CD4-positive, alpha-beta T cell treated with Interleukin-21 for 1 hour (primary cell): ENCODE results near the gene TMEM229B.

Experiments used
- DNase-seq: peaks from one replicate; pipeline ENCODE4 v3.0.0-alpha.2; 2020

The TMEM229B gene

DNA sequence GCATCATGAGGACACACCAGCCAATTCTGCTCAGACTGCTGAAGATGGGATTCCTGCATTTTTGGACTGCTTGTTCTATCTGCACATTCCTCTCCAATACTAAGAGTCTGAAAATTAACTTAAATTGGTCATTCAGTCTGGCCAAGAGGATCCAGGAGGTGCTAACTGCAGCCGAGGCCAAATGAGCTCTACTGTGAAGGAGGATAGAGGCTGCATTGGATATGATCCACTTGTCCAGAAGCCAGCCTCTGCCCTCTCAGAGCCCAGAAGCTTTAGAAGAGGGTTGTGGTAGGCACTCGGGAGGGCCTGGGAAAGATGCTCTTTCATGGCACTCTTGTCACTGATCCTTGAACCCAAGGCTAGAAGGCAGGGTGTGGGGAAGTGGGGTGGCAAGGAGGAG lies 39.4 kb downstream of the TMEM229B start:
- no peak for DNase-seq

DNA sequence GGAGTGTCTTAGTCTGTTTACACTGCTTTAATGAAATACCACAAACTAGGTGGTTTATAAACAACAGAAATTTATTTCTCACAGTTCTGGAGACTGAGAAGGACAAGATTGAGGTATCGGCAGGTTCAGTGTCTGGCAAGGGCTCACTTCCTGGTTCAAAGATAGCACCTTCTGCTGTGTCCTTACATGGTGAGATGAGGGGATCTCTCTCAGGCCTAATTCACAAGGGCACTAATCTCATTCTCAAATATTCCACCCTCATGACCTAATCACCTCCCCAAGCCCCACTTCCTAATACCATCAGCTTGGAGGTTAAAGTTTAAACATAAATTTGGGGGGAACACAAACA lies 41.5 kb downstream of the TMEM229B start:
- no peak for DNase-seq

DNA sequence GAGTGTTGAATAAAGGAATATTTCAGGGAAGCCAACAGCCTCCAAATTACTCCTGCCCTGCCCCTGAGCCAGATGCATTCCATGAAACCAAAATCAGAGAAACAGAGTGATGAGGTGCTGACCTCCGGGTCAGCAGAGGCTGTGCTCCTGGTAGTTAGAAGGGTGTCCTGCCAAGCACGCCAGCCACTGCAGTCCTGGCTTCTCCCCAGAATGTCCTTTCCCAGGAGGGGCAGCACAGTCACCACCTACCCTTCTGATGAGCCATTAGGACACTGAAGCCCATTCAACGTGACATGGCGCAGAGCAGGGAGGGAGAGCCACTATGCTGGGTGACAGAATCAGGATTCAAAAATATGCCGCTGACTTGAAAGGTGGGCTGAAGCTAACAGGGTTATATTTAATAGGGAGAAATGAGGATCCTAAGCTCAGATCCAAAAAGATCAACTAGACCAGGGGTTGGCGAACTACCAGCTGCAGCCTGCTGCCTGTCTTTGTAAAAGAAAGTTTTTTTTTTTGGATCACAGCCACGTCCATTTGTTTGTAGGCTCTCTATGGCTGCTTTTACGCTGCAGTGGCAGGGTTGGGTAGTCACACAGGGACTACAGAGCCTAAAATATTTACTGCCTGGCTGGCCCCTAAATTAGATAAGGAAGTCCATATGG lies 42.0 kb downstream of the TMEM229B start:
- no peak for DNase-seq

DNA sequence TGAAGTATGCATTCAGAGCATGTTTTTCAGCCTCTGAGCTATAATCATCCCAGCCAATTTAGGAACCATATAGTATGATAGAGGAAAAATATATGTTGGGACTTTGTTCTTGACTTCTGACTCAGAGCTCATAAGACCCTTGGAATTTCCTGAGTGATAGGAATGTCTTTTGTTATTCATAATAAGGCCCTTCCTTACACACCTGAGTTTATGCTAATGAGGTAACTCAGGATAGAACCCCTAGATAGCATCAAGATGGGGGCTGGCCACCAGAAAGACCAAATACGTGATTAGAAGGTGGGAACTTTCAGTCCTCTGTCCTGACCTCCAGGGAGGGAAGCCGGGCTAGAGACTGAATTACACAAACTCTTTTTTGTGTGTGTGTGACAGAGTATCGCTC lies 44.1 kb downstream of the TMEM229B start:
- DNase-seq, result no peak

DNA sequence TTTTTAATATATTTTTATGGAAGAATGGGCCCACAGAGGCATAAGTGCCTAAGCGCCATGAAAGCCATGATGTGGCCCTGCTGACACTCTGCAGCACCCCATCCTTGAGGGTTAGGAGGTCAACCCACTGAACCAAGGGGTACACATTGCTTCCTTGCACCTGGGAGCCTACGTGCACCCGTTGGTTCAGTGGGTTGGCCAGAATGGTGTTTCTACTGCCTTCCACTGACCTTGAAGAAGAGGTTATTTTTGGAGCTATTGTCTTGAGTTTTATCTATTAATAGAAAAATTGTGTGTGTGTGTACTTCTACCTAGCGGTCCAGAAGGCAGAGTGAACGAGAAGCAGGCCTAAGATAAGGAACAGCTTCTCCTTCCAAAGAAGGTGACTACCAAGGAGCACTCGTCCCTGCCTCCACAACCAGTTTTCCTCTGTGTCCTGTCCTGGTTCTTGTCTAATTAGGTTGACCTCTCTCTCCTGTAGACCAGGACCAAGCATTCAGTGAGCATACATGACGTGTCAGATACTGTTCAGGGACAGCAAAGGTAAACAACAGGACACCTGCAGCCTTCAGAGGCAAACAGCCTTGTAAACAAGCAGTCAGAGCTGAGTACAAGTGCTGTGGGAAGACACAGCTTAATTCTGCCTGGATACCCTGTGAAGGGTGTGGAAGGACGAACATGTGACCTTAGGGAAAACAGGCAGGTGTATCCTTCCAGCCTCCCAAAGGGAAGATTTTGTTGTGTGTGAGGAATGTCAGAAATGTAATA lies 46.2 kb downstream of the TMEM229B start:
- DNase-seq, result no peak

DNA sequence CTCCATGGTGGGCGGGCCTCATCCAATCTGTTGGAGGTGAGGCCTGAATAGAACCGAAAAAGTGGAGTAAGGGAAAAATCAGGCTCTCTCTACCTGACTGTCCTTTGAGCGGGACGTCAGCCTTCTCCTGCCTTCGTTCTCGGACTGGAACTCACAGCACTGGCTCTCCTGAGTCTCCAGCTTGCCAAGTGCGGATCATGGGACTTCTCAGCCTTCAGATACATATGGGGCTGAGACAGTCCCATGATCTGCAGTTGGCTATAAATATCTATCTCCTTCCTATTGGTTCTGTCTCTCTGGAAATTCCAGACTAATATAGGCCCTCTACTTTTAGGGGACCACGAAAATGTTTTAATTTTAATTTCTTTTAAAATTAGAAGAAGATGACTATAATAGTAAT lies 46.8 kb downstream of the TMEM229B start:
- no peak for DNase-seq

DNA sequence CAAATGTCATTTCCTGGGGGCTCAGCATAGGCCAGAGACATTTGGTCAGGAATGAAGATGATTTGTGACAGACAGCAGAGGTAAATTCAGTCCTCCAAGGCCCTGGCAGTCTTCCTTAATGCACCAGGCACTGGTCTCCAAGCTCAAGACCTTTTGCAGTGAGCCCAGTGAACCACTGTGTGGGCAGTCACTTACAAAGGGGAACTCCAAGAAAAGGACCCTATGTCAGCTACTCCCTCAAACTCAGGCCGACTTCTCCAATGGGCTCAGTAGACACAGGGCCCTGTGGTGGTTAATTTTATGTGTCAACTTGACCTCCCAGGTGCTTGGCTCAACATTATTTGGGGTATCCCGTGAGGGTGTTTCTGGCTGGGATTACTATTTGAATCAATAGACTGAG lies 47.3 kb downstream of the TMEM229B start:
- no peak for DNase-seq

DNA sequence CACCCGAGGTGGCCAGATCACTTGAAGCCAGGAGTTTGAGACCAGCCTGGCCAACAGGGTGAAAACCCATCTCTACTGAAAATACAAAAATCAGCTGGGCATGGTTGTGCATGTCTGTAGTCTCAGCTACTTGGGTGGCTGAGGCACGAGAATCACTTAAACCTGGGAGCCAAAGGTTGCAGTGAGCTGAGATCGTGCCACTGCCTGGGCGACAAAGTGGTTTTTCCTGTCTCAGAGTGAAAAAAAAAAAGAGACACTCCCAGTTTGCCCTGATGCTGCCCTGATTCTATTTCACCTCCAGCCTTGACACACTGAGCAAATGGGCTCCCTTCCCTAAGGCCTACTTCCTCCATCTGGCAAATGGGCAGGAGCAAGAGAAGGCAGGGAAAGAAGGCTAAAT lies 48.0 kb downstream of the TMEM229B start:
- no peak for DNase-seq

DNA sequence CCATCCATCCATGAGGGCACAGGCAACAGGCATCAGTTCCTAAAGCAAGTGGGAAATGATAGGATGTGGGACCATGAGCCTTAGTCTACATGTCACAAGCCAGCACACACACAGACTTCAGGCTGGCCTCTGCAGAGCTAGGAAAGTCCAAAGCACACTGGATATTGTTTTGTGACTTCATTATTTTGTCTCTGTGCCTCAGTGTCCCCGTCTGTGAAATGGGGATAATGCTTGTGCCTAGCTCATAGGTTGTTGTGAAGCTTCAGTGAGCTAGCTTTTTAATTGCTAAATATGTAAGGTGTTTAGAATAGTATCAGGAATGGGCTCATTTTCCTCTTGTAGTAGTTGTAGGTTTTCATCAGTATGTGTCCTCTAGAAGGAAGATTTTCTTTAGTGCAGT lies 49.6 kb downstream of the TMEM229B start:
- no peak for DNase-seq

DNA sequence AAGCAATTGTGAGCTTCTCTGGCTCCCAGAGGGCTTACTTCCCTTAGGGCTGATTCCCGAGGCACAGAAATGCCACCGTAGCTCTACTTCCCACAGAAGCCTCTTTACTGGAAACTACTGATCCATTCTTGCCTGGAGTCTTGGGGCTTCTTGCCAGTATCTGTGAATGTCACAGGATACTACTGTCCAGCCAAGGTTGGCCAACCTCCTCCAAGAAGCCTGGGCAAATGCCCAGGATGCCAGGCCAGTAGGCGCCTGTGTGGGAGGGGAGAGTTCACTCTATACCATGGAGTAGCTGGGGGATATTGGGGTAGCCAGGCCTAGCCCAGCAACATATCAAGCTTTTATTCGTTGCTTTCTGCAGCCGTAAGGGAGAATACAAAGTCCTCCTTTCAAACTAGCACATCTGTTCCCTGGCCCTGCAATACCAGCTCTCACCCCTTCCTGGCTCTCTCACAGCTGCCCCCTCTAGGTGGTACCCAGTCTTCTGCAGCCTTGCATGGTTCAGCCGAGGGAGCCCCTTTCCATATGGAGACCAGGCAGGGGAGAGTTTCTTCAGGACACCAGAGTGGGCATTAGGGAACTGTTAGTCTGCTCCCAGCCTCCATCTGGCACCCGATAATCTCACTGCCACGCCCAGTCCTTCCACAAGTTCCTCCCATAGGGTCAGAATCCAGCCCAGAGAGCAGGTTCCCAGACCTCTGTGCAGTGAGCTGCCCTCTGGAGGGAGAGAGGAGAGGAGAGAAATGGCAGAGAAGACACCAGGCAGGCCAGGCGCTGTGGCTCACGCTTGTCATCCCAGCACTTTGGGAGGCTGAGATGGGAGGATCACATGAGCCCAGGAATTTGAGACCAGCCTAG lies 52.3 kb downstream of the TMEM229B start:
- DNase-seq, result no peak

DNA sequence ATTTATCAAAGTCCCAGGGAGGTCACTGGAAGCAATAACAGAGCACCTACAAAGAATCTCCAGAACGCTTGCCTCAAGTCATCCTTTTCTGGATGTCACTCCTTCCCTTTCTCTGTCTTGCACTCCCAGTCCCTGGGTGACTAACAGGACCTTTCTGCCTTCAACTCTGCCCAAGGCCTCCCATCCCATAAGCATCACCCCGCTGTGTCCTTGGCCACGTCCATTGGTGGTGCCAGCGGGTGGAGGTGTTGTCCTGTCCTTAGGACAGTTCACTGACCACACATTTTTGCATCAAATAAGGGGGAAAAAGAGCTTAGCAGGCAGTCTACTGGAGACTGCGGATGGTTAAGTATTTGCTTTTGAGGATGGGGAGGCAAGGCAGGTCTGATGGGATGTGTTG lies 52.9 kb downstream of the TMEM229B start:
- DNase-seq, result no peak

DNA sequence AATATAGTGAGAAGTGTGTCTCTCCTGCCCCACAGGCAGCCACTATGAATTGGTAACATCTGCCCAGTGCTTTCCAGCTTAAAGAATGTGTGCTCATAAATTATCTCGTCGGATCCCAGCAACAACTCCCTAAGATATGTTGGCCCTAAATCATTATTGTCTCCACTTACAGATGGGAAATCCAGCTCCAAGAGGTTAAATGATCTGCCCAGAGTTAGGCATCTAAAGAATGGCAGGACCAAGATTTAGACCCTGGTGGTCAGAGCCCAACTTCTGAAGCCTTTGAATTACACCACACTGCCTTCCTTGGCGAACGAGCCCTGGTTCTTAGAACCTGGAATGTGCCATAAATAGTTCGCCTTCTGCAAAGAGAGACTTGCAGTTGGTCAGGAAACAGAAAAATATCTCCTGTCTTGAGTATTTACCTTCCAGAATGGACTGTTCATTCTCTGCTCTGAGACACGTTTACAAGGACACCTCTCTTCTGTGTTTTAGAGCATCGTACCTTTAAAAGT lies 56.4 kb downstream of the TMEM229B start:
- DNase-seq, result no peak

DNA sequence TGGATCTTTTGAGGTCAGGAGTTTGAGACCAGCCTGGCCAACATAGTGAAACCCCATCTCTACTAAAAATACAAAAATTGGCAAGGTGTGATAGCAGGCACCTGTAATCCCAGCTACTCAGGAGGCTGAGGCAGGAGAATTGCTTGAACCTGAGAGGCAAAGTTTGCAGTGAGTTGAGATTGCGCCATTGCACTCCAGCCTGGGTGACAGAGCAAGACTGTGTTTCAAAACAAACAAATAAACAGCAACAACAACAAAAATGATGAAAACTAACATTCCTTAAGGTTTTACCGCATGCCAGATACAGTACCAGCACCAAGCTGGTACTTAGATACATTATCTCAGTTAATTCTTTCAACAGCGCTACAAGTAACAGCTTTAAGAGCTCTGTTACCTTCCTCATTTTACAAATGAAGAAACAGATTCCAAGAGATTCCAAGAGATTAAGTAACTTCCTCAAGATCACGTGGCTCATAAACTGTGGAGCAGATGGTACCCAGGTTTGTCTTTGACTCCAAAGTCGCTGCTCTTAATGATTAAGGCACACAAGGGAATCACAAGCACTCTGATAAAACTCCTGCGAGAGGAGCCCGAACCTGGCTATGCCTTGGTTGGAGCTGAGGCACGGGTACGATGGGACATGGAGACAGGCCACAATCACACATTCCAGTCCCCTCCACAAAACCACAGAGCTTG lies 58.9 kb downstream of the TMEM229B start:
- no peak for DNase-seq

DNA sequence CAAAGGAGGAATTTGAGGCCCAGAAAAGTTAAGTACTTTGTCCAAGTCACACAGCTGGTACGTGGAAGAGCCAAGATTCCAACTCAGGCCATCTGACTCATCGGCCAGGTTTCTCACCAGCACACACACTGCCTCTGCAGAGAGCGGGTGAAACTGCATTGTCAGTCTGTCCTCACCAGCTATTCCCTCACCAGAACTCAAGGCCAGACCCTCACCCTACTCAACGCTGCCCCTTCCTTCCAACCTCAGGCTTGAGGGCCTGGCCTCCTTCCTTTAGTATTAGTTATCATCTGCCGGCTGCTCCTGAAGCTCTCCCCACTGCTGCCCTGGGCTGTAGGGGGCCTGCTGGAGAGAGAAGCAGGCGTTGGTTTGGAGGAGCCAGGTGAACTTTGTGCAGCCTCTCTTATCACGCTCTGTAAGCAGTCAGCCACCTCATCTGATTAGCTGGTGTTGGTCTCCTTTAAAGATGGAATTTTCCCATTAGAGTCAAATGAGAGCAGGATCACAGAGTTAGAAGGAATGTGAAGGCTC lies 60.0 kb downstream of the TMEM229B start:
- DNase-seq, result no peak

DNA sequence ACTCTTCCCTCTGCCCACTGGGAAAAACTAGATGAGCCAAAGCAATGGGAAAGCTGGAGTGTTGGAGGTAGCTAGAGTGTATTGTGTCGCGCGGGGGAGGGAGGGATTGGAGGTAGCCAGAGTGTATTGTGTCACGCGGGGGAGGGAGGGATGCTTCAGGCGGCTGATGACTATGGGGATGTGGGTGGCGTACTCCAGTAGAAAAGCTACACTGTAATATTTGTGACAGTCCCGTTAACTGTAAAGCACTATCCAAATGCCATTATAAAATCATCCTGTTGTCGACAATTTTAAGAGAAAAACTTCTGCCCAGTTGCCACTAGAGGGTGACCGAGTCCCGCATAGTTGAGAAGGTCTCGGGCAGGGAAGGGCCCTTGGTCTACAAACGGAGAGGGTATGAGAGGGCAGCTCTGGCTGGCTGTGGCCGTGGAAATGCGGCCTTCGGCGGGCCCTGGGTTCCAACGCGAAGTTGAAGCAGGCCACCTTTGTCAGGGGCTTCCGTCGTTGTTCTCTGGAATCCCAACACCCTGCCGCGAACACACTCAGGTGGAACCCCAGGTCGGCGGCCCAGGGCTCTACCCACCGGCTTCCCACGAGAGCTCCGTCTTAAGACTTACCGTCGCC lies 61.4 kb downstream of the TMEM229B start:
- peak; percentile 79 for DNase-seq

DNA sequence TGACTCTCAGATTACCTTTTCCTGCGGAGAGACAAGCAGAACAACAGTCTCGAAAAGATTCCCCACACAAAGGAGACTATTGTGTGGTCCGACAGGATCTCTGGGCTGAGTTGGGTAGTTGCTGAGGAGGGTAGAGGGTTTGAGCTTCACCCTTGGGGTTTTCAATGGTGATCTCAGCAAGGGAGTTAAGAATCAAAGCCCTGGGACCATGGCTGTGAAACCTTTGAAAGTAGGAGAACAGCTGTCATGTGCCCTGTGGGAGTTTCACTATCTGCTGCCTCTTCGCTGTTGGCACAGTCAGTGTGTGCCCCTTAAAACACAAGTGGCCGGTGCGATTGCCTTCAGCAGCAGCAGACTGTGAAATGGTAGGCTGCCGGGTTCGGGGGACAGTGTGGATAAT lies 62.4 kb downstream of the TMEM229B start:
- DNase-seq, result no peak

DNA sequence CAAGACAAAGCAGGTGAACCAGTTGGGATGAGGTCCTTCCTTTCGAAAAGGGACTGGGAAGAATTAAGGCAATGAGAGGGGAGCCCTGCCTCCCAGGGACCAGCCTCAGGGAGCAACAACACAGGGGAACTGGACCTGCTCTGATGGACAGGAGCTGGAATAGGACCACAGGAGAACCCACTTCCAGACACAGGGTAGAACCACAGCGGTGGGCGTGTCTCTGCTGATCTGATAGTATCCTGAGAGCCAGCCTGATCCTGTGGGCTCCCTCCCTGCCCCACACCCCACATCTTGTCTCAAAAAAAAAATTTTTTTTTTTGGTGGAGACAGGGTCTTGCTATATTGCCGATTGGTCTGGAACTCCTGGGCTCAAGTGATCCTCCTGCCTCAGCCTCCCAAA lies 62.9 kb downstream of the TMEM229B start:
- no peak for DNase-seq

DNA sequence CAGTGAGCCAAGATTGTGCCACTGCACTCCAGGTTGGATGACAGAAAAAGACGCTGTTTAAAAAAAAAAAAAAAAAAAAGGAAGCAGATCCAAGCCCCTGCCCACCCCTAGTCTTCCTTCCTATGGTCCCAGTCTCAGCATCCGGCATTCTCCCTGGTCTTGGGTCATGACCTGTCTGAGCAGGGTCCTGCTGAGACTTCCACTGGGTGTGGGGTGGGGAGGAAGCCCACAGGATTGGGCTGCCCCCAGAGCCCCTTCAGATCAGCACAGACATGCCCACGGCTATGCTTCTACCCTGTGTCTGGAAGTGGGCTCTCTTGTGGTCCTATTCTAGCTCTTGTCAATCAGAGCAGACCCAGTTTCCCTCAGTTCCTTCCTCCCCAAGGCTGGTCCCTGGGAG lies 64.0 kb downstream of the TMEM229B start:
- DNase-seq, result no peak

DNA sequence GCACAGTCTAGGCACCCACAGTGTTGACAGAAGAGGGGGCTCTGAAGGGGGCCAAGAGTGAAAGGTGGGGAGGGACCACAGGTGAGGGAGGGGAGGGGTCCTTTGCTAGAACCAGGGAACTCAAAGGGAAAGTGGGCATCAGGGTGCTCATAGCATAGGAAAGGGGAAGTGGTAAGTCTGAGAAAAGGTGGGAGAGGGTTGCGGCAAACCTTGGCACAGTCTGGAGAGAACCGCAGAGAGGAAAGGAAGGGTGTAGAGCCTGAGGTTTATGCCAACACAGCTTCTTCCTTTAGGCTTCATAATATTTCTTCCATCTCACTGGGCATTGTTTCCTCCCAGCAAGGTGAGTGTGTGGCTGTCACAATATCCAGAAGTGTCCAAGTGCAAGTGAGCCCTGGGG lies 65.1 kb downstream of the TMEM229B start:
- no peak for DNase-seq

DNA sequence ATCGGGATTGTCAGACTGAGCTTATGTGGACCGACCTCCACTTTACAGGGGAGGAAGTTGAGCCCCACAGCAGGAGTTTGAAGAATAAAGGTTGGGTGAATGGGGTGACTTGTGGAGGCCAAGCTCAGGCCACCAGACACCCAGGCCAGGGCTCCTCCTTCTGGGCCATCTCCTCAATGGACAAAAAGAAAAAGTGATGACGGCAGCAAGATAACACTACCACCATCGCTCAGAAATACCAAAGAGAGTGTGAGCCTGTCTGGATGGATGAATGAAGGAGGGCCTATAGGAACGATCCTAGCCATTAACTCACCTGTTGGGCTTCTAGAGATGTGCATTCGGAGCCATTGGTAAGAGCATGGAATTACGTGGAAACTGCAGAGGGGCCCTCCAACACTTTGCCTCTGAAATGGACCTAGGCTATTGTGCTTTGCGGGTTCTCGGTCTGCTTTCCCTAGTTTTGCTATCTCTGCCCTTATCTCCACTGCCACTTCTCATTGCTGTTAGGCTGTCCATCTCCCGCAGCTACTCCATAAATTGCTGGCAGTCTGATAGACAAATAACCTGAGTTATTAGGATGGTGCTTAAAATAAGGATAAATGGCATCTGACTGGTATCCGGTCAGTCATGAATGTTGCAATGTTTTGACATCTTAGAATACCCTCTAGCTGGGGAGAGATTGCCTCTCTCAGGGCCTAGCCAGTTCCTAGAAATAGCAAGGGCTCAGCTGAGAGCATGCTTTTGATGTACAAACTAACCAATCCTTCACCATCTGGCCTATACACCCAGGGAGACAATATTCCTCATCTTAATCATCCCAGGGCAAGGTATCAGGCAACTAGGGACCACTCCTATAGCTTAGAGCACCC lies 66.9 kb downstream of the TMEM229B start:
- no peak for DNase-seq
